Smooth muscle cell (in vitro differentiated cells): ENCODE results near the gene PTBP1. TPM values are rescaled to one million over a fixed set of nuclear protein-coding genes. Genes with fewer than 3 reads are reported as not detected.

ENCODE experiments used
- DNase-seq: peaks from one replicate; lab custom pipeline; 2025; ENCODE audit not compliant: unreplicated experiment; lab: John Stamatoyannopoulos, UW
- H2AFZ ChIP-seq: fragments of 200-600 bp; sonication (generic); 2 replicates; pipeline ENCODE4 v1.6.0; 2016; ENCODE audit warnings: antibody characterized with exemption, low read depth, mild to moderate bottlenecking
- H3F3A ChIP-seq: fragments of 200-600 bp; sonication (generic); 2 replicates; pipeline ENCODE4 v1.6.0; 2017; ENCODE audit warnings: antibody characterized with exemption, low read depth
- H3K27ac ChIP-seq: fragments of 200-600 bp; sonication (generic); 2 replicates; pipeline ENCODE4 v1.5.1; 2016; ENCODE audit warnings: low read depth, mild to moderate bottlenecking
- H3K27me3 ChIP-seq: fragments of 200-600 bp; sonication (generic); 2 replicates; pipeline ENCODE4 v1.6.1; 2016; ENCODE audit warnings: low read depth, mild to moderate bottlenecking
- H3K36me3 ChIP-seq: fragments of 200-600 bp; sonication (generic); 2 replicates; pipeline ENCODE4 v1.5.1; 2016; ENCODE audit warnings: low read depth
- H3K4me1 ChIP-seq: fragments of 200-600 bp; sonication (generic); 2 replicates; pipeline ENCODE4 v1.5.1; 2016; ENCODE audit warnings: low read depth
- H3K4me2 ChIP-seq: fragments of 200-600 bp; sonication (generic); 2 replicates; pipeline ENCODE4 v1.6.0; 2016; ENCODE audit warnings: mild to moderate bottlenecking
- H3K4me3 ChIP-seq: fragments of 200-600 bp; sonication (generic); 2 replicates; pipeline ENCODE4 v1.5.1; 2016; ENCODE audit warnings: mild to moderate bottlenecking
- H3K79me2 ChIP-seq: fragments of 200-600 bp; sonication (generic); 2 replicates; pipeline ENCODE4 v1.6.0; 2016; ENCODE audit warnings: low read depth, mild to moderate bottlenecking
- H3K9ac ChIP-seq: fragments of 200-600 bp; sonication (generic); 2 replicates; pipeline ENCODE4 v1.6.0; 2016; ENCODE audit warnings: low read depth
- H3K9me3 ChIP-seq: fragments of 200-600 bp; sonication (generic); replicated peaks from 2 replicates; pipeline ENCODE4 v1.5.1; 2016; ENCODE audit warnings: low read depth
- H4K20me1 ChIP-seq: fragments of 200-600 bp; sonication (generic); 2 replicates; pipeline ENCODE4 v1.6.0; 2016; ENCODE audit warnings: low read depth
- WGBS: methylation state at CpG from one replicate; pipeline ENCODE4 v1.1.7; 2016; ENCODE audit warnings: low lambda C conversion rate; 5-methylcytosine and 5-hydroxymethylcytosine counted together
- polyA plus RNA-seq: library from polyadenylated mRNA; unstranded; fragments of >200 nt; fragmentation: Nextera tagmentation; extraction: Ambion mirVana; gene quantifications from 2 replicates; pipeline ENCODE4 v1.2.1, GENCODE V29; 2016
- total RNA-seq: library from RNA; depleted of rRNA; stranded (reverse); fragments of >200 nt; gene quantifications from 2 replicates; pipeline ENCODE4 v1.2.3, GENCODE V29; 2014
- TF ChIP-seq, protein P1 (sequence below): fragments of 200-600 bp; sonication (generic); IDR thresholded peaks from 2 replicates; pipeline ENCODE4 v1.5.1; 2017; ENCODE audit warnings: borderline replicate concordance, mild to moderate bottlenecking, antibody characterized with exemption; ENCODE audit not compliant: insufficient read depth, poor library complexity, severe bottlenecking

Gene PTBP1
- total and polyA plus RNA-seq, 2 experiments from 2014 or later, result 167 to 226 TPM

DNA sequence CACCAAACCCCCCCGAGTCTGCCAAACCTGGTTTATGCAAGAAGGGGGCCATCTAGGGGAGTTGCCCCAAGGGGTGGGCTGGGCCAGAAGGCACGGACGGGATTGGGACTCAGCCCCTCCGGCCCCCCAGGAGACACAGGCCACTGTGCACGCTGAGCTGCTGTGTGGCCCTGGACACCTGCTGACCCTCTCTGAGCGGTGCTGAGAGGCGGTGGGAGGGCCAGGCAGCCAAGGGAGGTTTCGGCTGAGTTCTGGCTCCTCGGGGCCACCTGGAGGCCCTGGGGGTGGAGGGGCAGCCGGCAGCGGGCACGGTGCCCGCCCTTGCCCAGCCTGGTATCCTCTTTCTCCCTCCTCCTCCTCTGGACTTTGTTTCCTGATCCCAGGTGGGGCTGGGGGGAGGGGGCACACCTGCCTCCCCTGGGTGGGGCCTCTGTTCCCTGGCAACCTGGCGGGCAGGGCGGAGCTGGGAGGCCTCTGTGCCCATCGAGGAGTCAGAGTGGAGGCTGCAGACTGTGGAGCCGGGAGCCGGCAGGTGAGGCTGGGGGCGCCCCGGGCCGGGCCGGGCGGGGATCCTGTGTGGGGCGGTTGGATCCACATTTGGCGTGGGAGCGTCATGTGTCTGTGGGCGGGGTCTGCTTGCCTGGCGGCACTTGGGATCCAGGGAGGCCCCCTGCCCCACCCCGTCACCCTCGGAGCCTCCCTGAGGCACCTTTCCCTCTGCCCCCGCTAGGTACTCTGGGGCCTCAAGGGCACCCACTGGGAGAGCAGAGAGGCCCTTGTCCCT lies 46.4 kb upstream of the PTBP1 start, which contains the start of gene MISP:
MISP (plus strand) TSS at position 473 of the 784 bp plus-strand sequence. CDS start 5,835 bp downstream, outside the sequence.
- WGBS, result 93% methylated on average over 23 of the region's 31 CpGs
- H3K9ac ChIP-seq, result peak within 1 kb of the TSS; percentile 46
- DNase-seq, result no peak

DNA sequence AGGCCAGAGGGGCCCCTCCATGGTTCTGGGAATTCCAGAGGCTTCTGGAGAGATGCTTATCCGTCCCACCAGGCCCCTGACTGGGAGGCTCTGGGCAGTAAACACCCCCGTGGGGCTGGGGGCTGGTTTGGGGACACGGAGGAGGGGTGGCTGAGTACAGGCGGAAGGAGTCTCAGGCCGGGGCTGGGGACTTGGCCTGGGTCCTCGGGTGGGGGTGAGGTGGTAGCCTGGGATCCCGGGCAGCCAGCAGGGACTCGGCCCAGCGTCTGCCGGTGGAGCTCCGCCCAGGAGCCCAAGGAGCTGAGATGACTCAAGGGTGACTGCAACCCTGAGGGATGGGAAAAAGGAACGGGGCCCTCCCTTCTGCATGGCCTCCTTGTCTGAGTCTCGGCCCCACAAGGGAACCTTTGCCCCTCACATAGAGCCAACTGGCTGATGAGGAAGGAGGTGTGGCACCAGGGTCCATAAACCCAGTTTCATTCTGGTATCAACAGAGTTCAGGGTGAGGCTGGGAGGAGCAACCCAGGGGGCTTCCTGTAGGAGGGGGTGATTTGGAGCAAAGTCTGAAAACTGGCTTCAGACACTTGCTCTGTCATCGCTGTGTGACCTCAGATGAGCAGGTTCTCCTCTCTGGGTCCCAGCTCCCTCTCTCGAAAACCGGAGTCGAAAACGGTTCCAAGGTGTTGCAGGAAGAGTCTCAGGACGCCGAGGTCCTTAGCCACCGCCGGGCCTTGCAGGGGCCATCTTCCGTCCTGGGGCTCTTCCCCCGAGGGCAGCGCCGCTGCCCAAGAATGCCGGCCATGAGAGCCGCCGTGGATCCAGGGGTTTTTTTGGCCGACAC lies 45.5 kb upstream of the PTBP1 start:
- peak overlapping the region; percentile 59 for H2AFZ ChIP-seq
- H3K27me3 ChIP-seq, result no peaks in the 10 kb centered on the region
- TF ChIP-seq, protein P1, sequence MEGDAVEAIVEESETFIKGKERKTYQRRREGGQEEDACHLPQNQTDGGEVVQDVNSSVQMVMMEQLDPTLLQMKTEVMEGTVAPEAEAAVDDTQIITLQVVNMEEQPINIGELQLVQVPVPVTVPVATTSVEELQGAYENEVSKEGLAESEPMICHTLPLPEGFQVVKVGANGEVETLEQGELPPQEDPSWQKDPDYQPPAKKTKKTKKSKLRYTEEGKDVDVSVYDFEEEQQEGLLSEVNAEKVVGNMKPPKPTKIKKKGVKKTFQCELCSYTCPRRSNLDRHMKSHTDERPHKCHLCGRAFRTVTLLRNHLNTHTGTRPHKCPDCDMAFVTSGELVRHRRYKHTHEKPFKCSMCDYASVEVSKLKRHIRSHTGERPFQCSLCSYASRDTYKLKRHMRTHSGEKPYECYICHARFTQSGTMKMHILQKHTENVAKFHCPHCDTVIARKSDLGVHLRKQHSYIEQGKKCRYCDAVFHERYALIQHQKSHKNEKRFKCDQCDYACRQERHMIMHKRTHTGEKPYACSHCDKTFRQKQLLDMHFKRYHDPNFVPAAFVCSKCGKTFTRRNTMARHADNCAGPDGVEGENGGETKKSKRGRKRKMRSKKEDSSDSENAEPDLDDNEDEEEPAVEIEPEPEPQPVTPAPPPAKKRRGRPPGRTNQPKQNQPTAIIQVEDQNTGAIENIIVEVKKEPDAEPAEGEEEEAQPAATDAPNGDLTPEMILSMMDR, result no peak
- no peaks in the 10 kb centered on the region for H3K79me2 ChIP-seq
- no peaks in the 10 kb centered on the region for H3F3A ChIP-seq
- H3K4me1 ChIP-seq, result no peaks in the 10 kb centered on the region
- peak overlapping the region; percentile 73 for H3K4me2 ChIP-seq
- H3K4me3 ChIP-seq, result peak overlapping the region; percentile 39
- peak overlapping the region; percentile 62 for H3K27ac ChIP-seq
- WGBS, result 77% methylated on average over 23 of the region's 30 CpGs
- peak; percentile 28 for DNase-seq
- H3K9ac ChIP-seq, result peak overlapping the region; percentile 46
- no peaks in the 10 kb centered on the region for H4K20me1 ChIP-seq
- H3K36me3 ChIP-seq, result no peaks in the 10 kb centered on the region
- H3K9me3 ChIP-seq, result no peaks in the 10 kb centered on the region

More for the DNA sequence above, 46.4 kb upstream of the PTBP1 start, which contains the start of gene MISP:
- H3K79me2 ChIP-seq, result no peaks in the 10 kb centered on the region
- no peaks in the 10 kb centered on the region for H3K4me1 ChIP-seq
- peak within 1 kb of the TSS; percentile 39 for H3K4me3 ChIP-seq
- H3K9me3 ChIP-seq, result no peaks in the 10 kb centered on the region
- no peaks in the 10 kb centered on the region for H4K20me1 ChIP-seq
- no peaks in the 10 kb centered on the region for H3K36me3 ChIP-seq
- no peaks in the 10 kb centered on the region for H3K27me3 ChIP-seq
- H2AFZ ChIP-seq, result peak within 1 kb of the TSS; percentile 59
- H3F3A ChIP-seq, result no peaks in the 10 kb centered on the region
- TF ChIP-seq, protein P1, result no peak
- H3K4me2 ChIP-seq, result peak within 1 kb of the TSS; percentile 73
- peak within 1 kb of the TSS; percentile 62 for H3K27ac ChIP-seq

DNA sequence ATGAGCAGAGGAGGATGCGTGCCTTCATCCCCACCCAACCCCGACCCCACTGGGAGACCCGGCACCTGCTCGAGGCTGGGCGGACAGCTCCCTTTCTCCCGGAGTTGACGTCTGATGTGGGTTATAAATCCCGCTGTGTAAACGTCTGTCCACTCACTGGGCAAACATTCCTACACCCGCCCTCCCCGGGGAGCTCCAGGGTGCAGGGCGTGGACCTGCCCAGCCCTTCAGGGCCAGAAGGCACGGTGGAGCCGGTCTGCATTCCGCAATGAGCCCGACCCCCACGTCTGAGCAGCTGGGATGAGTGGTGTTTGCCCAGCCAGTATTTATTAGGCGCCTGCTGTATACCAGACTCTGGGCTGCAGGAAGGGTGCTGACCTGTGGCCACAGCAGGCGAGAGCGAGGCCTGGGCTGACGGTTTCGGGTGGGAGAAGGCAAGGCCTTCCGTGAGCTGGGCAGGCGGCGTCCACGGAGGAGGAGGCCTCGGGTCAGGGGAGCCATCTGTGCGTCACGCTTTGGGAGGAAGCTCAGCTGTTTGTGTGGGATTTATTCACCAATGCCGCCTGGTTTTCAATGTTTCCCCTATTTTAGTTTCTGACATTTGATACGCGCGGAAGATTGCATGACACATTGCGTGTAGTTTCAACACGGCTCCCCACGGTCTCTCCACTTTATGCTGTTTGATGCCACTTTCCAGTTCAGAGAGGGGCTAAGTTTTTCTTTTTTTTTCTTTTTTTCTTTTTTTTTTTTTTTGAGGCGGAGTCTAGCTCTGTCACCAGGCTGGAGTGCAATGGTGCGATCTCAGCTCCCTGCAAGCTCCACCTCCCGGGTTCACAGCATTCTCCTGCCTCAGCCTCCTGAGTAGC lies 44.4 kb upstream of the PTBP1 start:
- TF ChIP-seq, protein P1, result no peak
- H3K4me1 ChIP-seq, result no peaks in the 10 kb centered on the region
- H3K36me3 ChIP-seq, result no peaks in the 10 kb centered on the region
- no peaks in the 10 kb centered on the region for H3K9me3 ChIP-seq
- no peak overlapping the region for H2AFZ ChIP-seq
- DNase-seq, result no peak
- H3K27ac ChIP-seq, result peak overlapping the region; percentile 42
- no peak overlapping the region for H3K4me3 ChIP-seq
- no peaks in the 10 kb centered on the region for H4K20me1 ChIP-seq
- H3K27me3 ChIP-seq, result no peaks in the 10 kb centered on the region
- no peaks in the 10 kb centered on the region for H3F3A ChIP-seq
- no peaks in the 10 kb centered on the region for H3K79me2 ChIP-seq
- H3K4me2 ChIP-seq, result no peak overlapping the region
- 65% methylated on average over 35 of the region's 39 CpGs for WGBS
- H3K9ac ChIP-seq, result no peak overlapping the region
